Skeletal muscle tissue (tissue), 4 donors: ENCODE measurements around the gene DCDC2C. TPM values are rescaled to one million over a fixed set of nuclear protein-coding genes. Genes with fewer than 3 reads are reported as not detected.

Source experiments
- H3K27ac ChIP-seq: one replicate; pipeline ENCODE4 v1.7.0; 2013; ENCODE audit warnings: mild to moderate bottlenecking, low read depth, low read length, inconsistent platforms
- H3K27me3 ChIP-seq, 3 donors: one replicate each; pipeline ENCODE4 v1.7.0; 2013; ENCODE audit warnings: low read length in 3 of 3; ENCODE audit not compliant: control insufficient read depth in 3 of 3, insufficient read depth in 3 of 3
- H3K36me3 ChIP-seq, 3 donors: one replicate each; pipeline ENCODE4 v1.7.0; 2013; ENCODE audit warnings: low read length in 3 of 3; ENCODE audit not compliant: control insufficient read depth in 3 of 3, insufficient read depth in 3 of 3
- H3K4me1 ChIP-seq, 3 donors: one replicate each; pipeline ENCODE4 v1.7.0; 2013; ENCODE audit warnings: low read length in 3 of 3, mild to moderate bottlenecking in 3 of 3; ENCODE audit not compliant: control insufficient read depth in 3 of 3, insufficient read depth in 3 of 3
- H3K4me3 ChIP-seq, 3 donors: one replicate each; pipeline ENCODE4 v1.7.0; 2013; ENCODE audit warnings: low read length in 3 of 3
- H3K9ac ChIP-seq, 3 donors: one replicate each; pipeline ENCODE4 v1.7.0; 2013; ENCODE audit warnings: low read length in 3 of 3, mild to moderate bottlenecking in 3 of 3, moderate library complexity in 2 of 3, low read depth in 1 of 3
- H3K9me3 ChIP-seq, 3 donors: one replicate each; pipeline ENCODE4 v1.7.0; 2013; ENCODE audit warnings: low read length in 3 of 3; ENCODE audit not compliant: control insufficient read depth in 3 of 3
- total RNA-seq: library from RNA; depleted of rRNA; stranded (reverse); fragments of >200 nt; gene quantifications from one replicate; pipeline ENCODE4 v1.2.3, GENCODE V29; 2014
- donor health status: Osteomylitis.

The DCDC2C gene
- total RNA-seq, 1 donor from 2014 or later: not detected

DNA sequence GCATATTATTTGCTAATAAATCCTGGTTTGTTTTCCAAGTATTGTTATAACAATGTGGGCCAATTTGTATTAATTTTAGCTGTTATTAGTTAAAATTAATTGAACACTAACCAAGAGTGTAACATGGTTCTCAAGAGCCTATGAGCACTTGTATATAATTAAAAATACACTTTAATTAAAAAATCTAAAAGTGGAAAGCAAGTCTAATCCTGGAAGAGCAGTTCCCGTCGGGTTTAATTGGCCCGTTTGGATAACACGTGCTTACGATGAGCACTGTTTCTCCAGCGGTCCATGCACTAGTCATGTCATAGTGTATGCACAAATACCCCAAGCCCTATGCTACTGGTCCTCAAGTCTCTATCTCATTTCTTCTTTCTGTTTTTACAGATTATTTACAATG lies 49.0 kb downstream of the DCDC2C start:
- no peak overlapping the region for H3K4me3 ChIP-seq
- H3K9me3 ChIP-seq: peaks cover 0 to 2% (median 0%) of the 10 kb centered on the region in 3 donors

DNA sequence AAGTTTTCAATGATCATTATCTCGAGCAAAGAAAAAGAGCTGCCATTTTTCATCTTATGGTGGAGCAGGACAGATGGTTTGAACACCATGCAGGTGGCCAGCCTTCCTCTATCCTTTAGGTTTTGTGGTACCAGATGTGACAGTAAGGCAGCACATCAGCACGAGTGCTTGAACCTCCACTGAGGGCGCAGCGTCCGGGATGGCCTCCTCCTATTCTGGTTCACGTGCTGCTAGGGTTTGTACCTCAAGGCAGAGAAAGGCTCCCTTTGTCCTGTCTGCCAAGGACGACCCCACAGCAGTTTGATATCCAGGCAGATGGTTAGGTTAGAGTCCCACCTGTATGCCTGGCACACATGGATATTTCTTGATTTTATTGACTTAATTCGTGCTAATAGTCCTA lies 50.2 kb downstream of the DCDC2C start:
- Histone ChIP-seq H3K4me1 (no peaks in the 10 kb centered on the region), H3K27ac (no peak overlapping the region), H3K4me3 (no peak overlapping the region), H3K36me3 (no peaks in the 10 kb centered on the region), H3K9ac (no peak overlapping the region), H3K9me3 (no peaks in the 10 kb centered on the region), H3K27me3 (peaks cover 0 to 12% (median 5%) of the 10 kb centered on the region in 3 donors)

More for the DNA sequence above, 49.0 kb downstream of the DCDC2C start:
- H3K36me3 ChIP-seq: no peaks in the 10 kb centered on the region
- H3K9ac ChIP-seq: no peak overlapping the region
- H3K27ac ChIP-seq: no peak overlapping the region
- H3K4me1 ChIP-seq: no peaks in the 10 kb centered on the region
- peaks cover 0 to 9% (median 8%) of the 10 kb centered on the region in 3 donors for H3K27me3 ChIP-seq

DNA sequence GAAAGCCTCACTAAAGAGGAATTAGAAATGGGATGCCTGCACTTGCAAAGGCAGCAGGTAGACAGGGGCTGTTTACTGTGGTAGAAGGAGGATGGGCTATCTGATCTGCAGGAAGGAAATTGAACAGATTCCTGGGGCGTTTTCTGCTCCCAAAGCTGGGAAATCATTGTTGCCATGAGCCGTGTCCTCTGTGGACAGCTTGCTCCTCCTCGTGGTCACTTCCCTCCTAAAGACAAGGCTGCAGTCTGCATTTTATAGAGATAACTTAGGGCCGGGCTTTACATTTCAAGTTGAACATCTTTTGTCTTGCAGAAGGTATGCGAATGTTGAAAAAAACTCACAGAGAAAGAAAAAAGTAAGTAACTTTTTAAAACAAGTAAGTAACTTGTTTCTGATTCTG lies 50.9 kb downstream of the DCDC2C start:
- no peaks in the 10 kb centered on the region for H3K36me3 ChIP-seq
- no peaks in the 10 kb centered on the region for H3K4me1 ChIP-seq
- H3K27me3 ChIP-seq: peaks cover 0 to 15% (median 8%) of the 10 kb centered on the region in 3 donors
- no peak overlapping the region for H3K9ac ChIP-seq
- H3K4me3 ChIP-seq: no peak overlapping the region
- no peak overlapping the region for H3K27ac ChIP-seq
- H3K9me3 ChIP-seq: no peaks in the 10 kb centered on the region

DNA sequence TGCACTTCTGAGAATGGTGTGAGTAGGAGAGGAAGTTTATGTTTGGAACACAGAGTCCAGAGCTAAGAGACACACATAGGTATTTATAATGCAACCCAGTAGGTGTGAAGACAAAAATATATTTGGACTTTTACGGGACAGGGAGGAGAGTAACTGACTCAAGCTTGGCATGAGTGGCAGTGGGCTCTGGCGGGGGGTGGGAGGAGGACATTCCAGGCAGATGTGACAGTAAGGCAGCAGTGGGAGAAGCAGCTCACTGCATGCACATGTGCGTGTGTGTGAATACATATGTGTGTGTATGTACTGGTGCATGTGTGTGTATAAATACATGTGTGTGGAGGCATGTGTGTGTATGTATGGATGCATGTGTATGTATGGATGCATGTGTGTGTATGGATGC lies 51.4 kb downstream of the DCDC2C start:
- H3K4me3 ChIP-seq: no peak overlapping the region
- H3K36me3 ChIP-seq: no peaks in the 10 kb centered on the region
- H3K27ac ChIP-seq: no peak overlapping the region
- H3K9ac ChIP-seq: no peak overlapping the region
- no peaks in the 10 kb centered on the region for H3K9me3 ChIP-seq
- no peaks in the 10 kb centered on the region for H3K4me1 ChIP-seq
- peaks cover 0 to 15% (median 8%) of the 10 kb centered on the region in 3 donors for H3K27me3 ChIP-seq

DNA sequence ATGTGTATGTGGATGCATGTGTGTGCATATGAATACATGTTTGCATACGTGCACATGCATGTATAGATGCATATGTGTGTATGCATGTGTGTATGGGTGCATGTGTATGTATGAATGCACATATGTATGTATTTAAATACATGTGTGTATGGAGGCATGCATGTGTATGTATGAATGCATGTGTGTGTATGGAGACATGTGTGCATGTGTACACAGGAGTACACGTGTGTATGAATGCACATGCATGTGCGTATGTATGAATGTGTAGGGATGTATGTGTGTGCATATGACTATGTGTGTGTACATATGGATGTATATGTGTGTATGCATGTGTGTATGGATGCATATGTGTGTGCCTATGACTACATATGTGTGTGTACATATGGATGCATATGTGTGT lies 51.9 kb downstream of the DCDC2C start:
- Histone ChIP-seq H3K9ac (no peak overlapping the region), H3K27me3 (peaks cover 0 to 15% (median 8%) of the 10 kb centered on the region in 3 donors), H3K4me1 (no peaks in the 10 kb centered on the region), H3K36me3 (no peaks in the 10 kb centered on the region), H3K9me3 (no peaks in the 10 kb centered on the region), H3K27ac (no peak overlapping the region), H3K4me3 (no peak overlapping the region)

DNA sequence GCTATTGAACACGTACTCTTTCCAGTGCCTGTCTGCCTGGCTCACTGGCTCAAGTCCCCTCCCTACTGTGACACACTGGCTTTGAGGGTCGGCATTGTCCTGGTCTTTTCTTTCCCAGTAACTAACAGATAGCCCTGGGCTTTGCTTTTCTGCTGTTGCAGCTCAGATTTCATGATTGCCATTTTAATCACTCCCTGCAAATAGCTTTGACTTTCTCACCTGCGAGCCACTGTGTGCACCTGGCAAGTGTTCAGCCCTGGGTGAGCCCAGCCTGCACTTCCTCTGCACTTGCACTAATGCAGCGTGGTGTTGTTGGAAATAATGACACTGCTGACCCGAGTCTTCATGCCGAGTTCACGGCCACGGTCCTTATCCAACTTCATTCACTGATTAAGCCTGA lies 52.9 kb downstream of the DCDC2C start:
- Histone ChIP-seq H3K4me1 (no peaks in the 10 kb centered on the region), H3K27me3 (peaks cover 0 to 15% (median 8%) of the 10 kb centered on the region in 3 donors), H3K27ac (no peak overlapping the region), H3K36me3 (no peaks in the 10 kb centered on the region), H3K9ac (no peak overlapping the region), H3K4me3 (no peak overlapping the region), H3K9me3 (no peaks in the 10 kb centered on the region)

DNA sequence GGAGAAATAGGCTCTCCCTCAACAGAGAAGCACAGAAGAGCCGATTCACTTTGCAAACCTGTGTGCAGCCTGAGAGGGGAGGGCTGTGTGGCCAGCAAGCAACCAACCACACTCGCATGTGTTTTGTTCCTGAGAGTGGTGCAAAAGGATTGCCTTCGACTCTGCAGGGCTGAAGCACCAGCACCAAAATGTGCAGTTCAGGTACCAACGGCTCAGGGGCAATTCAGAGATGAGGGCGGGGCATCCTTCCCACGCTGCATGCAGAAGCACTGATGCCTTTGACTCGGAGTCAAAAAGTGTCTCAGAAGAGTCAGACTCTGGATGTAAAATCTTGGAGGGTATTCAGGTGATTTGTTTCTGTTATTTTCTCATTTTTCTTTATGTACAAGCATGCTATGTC lies 55.5 kb downstream of the DCDC2C start:
- Histone ChIP-seq H3K9ac (no peak overlapping the region), H3K27ac (no peak overlapping the region), H3K4me1 (no peaks in the 10 kb centered on the region), H3K36me3 (no peaks in the 10 kb centered on the region), H3K4me3 (no peak overlapping the region), H3K27me3 (peaks cover 0 to 9% (median 3%) of the 10 kb centered on the region in 3 donors), H3K9me3 (no peaks in the 10 kb centered on the region)

DNA sequence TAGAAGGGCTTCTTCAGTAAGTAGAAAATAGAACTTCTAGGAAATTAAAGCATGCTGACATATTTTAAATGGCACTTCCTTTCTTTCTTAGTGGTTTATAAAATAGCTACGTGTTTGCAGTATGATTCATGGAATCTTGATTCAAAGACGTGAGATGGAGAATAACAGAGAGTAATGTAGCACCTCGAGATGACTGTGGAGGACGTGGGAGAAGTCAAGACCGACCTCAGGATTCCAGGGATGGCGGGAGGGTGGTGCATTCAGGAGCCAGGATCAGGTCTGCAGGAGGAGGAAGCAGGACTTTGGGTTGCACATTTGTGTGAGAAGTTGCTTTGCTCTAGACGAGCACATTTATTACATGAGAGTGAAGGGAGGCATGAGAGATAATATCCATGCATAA lies 56.0 kb downstream of the DCDC2C start:
- peaks cover 0 to 9% (median 3%) of the 10 kb centered on the region in 3 donors for H3K27me3 ChIP-seq
- H3K4me3 ChIP-seq: no peak overlapping the region
- H3K36me3 ChIP-seq: no peaks in the 10 kb centered on the region
- no peaks in the 10 kb centered on the region for H3K9me3 ChIP-seq
- H3K4me1 ChIP-seq: no peaks in the 10 kb centered on the region
- H3K9ac ChIP-seq: no peak overlapping the region
- H3K27ac ChIP-seq: no peak overlapping the region

DNA sequence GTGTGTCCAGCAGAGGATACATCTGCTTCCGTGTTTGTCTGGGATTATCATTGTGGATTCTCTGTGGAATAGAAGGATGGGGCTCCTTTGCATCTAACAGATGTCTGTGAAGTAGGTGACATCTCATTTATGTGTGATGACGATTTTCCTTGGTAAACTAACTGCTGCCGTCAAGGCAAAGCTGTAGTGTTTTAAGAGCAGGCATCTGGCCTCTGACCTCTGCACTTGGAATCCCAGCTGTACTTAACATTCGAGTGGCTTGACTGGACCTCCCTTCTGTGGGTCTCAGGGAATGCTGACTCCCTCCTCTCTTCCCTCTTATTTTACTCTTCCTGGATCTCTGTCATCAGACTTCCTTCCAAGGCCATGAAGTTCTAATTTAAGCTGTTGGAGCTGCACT lies 56.4 kb downstream of the DCDC2C start:
- Histone ChIP-seq H3K9me3 (no peaks in the 10 kb centered on the region), H3K4me1 (no peaks in the 10 kb centered on the region), H3K27ac (no peak overlapping the region), H3K36me3 (no peaks in the 10 kb centered on the region), H3K4me3 (no peak overlapping the region), H3K27me3 (peaks cover 0 to 9% (median 3%) of the 10 kb centered on the region in 3 donors), H3K9ac (no peak overlapping the region)

DNA sequence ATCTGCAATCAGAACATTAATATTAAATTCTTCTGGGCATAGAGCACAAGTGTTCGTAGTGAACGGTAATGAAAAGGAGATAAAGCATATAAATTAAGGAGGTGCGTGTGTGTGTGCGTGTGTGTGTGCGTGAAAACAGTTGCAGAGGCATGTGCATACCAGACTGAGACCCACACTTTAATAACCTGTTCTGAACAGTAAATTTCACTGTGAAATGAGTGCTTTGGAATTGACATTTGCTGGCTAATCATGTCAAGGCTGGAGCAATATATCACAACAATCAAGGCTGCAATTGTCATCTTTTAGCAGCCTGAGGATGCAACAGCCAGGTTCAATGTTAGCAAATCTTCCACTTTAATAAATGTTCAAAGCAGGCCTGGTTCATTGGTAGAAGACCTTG lies 57.9 kb downstream of the DCDC2C start:
- H3K9ac ChIP-seq: no peak overlapping the region
- no peak overlapping the region for H3K27ac ChIP-seq
- no peak overlapping the region for H3K4me3 ChIP-seq
- no peaks in the 10 kb centered on the region for H3K36me3 ChIP-seq
- no peaks in the 10 kb centered on the region for H3K9me3 ChIP-seq
- no peaks in the 10 kb centered on the region for H3K4me1 ChIP-seq
- H3K27me3 ChIP-seq: peaks cover 0 to 9% (median 3%) of the 10 kb centered on the region in 3 donors
